GM20000 (cell line): ENCODE measurements around the gene TMEM259.
A peak's percentile ranks its signal among the peaks of the same experiment; 100 is the strongest.

ENCODE experiments used
- DNase-seq: peaks from one replicate; pipeline ENCODE4 v3.0.0; 2012; ENCODE audit warnings: low spot score
- CTCF ChIP-seq: IDR thresholded peaks from 2 replicates; pipeline ENCODE4 v1.5.1; 2012; ENCODE audit warnings: mild to moderate bottlenecking, control low read depth; ENCODE audit errors: extremely low read depth, missing control alignments

Gene TMEM259

GRCh38 chr19:1066251-1066747 lies 45.4 kb upstream of the TMEM259 start:
- DNase-seq, result no peak
- no peak for TF ChIP-seq CTCF

- DNase-seq, result no peak
- TF ChIP-seq CTCF, result no peak
Measured at GRCh38 chr19:1065606-1066109, 44.7 kb upstream of the TMEM259 start.

DNA sequence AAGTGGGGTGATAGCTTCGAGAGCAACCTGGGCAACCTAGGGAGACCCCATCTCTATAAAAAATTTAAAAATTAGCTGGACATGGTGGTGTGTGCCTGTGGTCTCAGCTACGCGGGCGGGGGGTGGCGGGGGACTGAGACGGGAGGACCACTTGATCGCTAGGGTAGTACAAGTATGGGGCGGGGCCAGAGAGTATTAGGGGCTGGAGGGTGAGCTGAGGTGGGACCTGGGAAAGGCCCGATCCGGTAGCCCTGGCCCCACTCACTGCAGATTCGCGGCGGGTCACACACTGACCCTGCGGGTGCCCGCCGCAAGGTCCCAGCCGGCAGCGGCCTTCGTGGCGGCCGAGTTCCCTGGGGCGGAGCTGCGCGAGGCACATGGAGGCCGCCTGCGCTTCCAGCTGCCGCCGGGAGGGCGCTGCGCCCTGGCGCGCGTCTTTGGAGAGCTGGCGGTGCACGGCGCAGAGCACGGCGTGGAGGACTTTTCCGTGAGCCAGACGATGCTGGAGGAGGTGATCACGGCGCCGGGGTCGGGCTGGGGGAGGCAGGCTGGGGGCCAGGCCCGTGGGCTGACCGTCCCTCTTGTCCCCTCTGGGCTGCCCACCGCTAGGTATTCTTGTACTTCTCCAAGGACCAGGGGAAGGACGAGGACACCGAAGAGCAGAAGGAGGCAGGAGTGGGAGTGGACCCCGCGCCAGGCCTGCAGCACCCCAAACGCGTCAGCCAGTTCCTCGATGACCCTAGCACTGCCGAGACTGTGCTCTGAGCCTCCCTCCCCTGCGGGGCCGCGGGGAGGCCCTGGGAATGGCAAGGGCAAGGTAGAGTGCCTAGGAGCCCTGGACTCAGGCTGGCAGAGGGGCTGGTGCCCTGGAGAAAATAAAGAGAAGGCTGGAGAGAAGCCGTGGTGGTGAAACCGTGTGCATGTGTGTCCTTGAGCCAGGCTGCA lies 44.0 kb upstream of the TMEM259 start:
- TF ChIP-seq CTCF, result peak; percentile 87
- peak; percentile 86 for DNase-seq

GRCh38 chr19:1063909-1064660 lies 43.2 kb upstream of the TMEM259 start:
- DNase-seq, result no peak
- no peak for TF ChIP-seq CTCF

DNA sequence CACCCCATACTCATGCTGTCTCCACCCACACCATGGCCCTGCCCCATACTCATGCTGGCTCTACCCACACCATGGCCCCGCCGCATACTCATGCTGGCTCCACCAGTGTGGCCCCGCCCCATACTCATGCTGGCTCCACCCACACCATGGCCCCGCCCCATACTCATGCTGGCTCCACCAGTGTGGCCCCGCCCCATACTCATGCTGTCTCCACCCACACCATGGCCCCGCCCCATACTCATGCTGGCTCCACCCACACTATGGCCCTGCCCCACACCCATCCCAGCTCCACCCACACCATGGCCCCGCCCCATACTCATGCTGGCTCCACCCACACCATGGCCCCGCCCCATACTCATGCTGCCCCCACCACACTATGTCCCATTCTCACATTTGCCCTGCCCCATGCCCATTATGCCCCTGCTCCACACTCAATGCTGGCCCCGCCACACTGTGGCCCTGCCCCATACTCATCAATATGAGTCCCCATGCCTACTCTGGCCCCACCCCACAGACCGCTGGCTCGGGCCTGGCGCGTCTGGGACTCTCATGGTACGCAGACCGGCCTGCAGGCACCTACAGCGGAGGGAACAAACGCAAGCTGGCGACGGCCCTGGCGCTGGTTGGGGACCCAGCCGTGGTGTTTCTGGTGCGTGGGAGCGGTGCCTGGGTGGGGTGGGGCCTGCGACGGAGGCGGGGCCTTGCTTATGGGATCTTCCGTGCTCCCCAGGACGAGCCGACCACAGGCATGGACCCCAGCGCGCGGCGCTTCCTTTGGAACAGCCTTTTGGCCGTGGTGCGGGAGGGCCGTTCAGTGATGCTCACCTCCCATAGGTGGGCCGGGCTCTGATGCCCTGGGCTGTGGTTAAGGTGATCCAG lies 42.3 kb upstream of the TMEM259 start:
- TF ChIP-seq CTCF, result no peak
- DNase-seq, result peak; percentile 71

GRCh38 chr19:1062387-1063029 lies 41.6 kb upstream of the TMEM259 start:
- no peak for TF ChIP-seq CTCF

More at GRCh38 chr19:1062387-1063029, 41.6 kb upstream of the TMEM259 start:
- DNase-seq, result peak; percentile 75
